HG02885 (cell line): Measurements from ENCODE around the gene APOBEC3B.
"Not testable (repeated sequence)": the region's sequence is repeated elsewhere in the genome, so short reads cannot be mapped to it uniquely, and the experiment has no call there.

ENCODE experiments used
- ATAC-seq: cut with Tn5 transposase; IDR thresholded peaks from one replicate; pipeline ENCODE4 v1.9.1; 2021; ENCODE audit warnings: mild to moderate bottlenecking; ENCODE audit not compliant: unreplicated experiment, poor library complexity

Gene APOBEC3B

GRCh38 chr22:39024519-39025308, 42.6 kb downstream of the APOBEC3B start:
- ATAC-seq, result no peak

GRCh38 chr22:39026509-39027150, 44.5 kb downstream of the APOBEC3B start:
- ATAC-seq, result no peak

DNA sequence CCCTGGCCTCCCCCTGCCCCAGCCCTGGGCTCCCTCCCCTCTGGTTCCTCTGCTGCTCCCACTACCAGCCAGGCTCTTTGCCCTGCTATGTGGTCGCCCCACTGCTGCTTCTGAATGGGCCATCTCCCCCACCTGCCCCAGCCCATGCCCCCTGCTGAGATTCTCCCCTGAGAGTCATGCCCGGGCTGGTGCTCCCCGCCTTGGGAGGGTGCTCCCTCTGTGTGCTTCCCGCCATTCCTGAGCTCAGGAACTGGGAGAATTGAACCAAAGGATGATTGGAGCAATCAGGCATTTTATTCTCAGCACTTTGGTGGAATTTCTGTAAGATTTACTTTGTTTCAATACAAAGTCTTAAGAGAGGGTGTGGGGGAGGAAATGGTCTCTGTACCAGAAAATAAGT, 45.6 kb downstream of the APOBEC3B start:
- no peak for ATAC-seq

- ATAC-seq, result no peak
These were observed 46.1 kb downstream of the APOBEC3B start for GRCh38 chr22:39028281-39028680.

- ATAC-seq, result no peak
These were observed 47.1 kb downstream of the APOBEC3B start for GRCh38 chr22:39029227-39029626.

DNA sequence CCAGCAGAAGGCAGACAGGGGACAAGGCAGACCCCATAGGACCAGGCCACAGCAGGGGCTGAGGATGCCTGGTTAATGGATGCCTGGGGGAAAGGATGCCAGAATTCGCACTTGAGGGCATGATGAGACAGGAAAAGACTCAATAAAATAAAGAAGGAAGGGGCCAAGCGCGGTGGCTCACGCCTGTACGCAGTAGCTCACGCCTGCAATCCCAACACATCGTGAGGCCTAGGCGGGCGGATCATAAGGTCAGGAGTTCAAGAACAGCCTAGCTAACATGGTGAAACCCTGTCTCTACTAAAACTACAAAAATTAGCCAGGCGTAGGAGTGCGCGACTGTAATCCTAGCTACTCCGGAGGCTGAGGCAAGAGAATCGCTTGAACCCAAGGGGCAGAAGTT, 48.6 kb downstream of the APOBEC3B start:
- no peak for ATAC-seq

- not testable (repeated sequence) for ATAC-seq
These were observed 49.5 kb downstream of the APOBEC3B start for GRCh38 chr22:39031434-39032295.

- not testable (repeated sequence) for ATAC-seq
These were observed 54.9 kb downstream of the APOBEC3B start for GRCh38 chr22:39037071-39037470.

- no peak for ATAC-seq
These were observed 57.4 kb downstream of the APOBEC3B start for GRCh38 chr22:39039306-39040126.

DNA sequence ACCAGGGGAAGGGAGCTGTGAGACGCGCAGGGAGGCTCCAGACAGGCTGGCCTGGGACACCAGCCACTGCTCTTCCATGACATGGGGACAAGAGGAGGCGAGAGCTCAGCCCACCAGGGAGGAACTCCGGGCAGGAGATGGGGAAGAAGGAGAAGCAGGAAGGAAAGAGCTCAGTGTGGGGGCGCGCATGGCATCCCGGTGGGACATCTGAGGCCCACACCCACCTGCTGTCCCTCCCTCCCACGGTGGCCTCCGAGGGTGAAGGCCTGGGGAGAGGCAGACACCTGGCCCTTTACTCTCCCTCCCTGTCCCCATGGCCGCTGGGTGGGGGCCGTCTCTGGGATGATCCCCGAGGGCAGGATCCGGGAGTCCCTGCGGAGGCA, 58.0 kb downstream of the APOBEC3B start:
- ATAC-seq, result peak; percentile 10

- peak; percentile 88 for ATAC-seq
These were observed 58.6 kb downstream of the APOBEC3B start, which contains the start of gene APOBEC3F for GRCh38 chr22:39040538-39041296. APOBEC3F (plus strand) TSS chr22:39040864; CDS start chr22:39040961, 97 bp downstream.

- ATAC-seq, result no peak
These were observed 59.8 kb downstream of the APOBEC3B start for GRCh38 chr22:39041908-39042307.
